HepG2 (cell line): ENCODE results near the gene STK32C. TPM values are rescaled to one million over a fixed set of nuclear protein-coding genes. Genes with fewer than 3 reads are reported as not detected.

Experiments
- BRCA1 ChIP-seq: sonication (generic); formaldehyde crosslinking; IDR thresholded peaks from 2 replicates; pipeline ENCODE4 v1.4.0; 2020; ENCODE audit warnings: missing genetic modification reagents
- DNMT1 ChIP-seq: sonication (generic); formaldehyde crosslinking; IDR thresholded peaks from 2 replicates; pipeline ENCODE4 v1.5.1; 2020; ENCODE audit warnings: mild to moderate bottlenecking, missing genetic modification reagents
- DPF2 ChIP-seq: sonication (generic); formaldehyde crosslinking; IDR thresholded peaks from 2 replicates; pipeline ENCODE4 v1.4.0; 2020; ENCODE audit warnings: mild to moderate bottlenecking, low read depth, missing genetic modification reagents, borderline replicate concordance
- FOXA3 ChIP-seq: IDR thresholded peaks from 2 replicates; pipeline ENCODE4 v1.6.1; 2016; ENCODE audit warnings: missing genetic modification reagents, missing compliant biosample characterization
- FOXM1 ChIP-seq: sonication (generic); formaldehyde crosslinking; IDR thresholded peaks from 2 replicates; pipeline ENCODE4 v1.5.0; 2020; ENCODE audit warnings: missing genetic modification reagents
- JDP2 ChIP-seq: sonication (generic); formaldehyde crosslinking; IDR thresholded peaks from 2 replicates; pipeline ENCODE4 v1.8.1; 2022; ENCODE audit warnings: missing genetic modification reagents, borderline replicate concordance
- MTERF4 ChIP-seq: sonication (generic); formaldehyde crosslinking; IDR thresholded peaks from 2 replicates; pipeline ENCODE4 v1.8.0; 2023; ENCODE audit warnings: mild to moderate bottlenecking, missing genetic modification reagents
- NFKBIZ ChIP-seq: IDR thresholded peaks from 2 replicates; pipeline ENCODE4 v1.6.1; 2018; ENCODE audit warnings: missing genetic modification reagents, missing compliant biosample characterization
- U2AF1 ChIP-seq: fragments of 200-400 bp; formaldehyde crosslinking; optimal IDR thresholded peaks from 2 replicates; pipeline ENCODE3; 2017; ENCODE audit warnings: mild to moderate bottlenecking, low read depth, low read length
- ZHX2 ChIP-seq, 2 experiments: sonication (generic) in 1 of 2; formaldehyde crosslinking in 1 of 2; IDR thresholded peaks; 2 replicates each; pipeline versions ENCODE4 v1.6.1 to v1.9.0; 2014 to 2022; ENCODE audit warnings: antibody characterized with exemption in 1 of 2, borderline replicate concordance in 1 of 2, inconsistent platforms in 1 of 2, low read depth in 1 of 2, missing genetic modification reagents in 1 of 2
- ZNF224 ChIP-seq: sonication (generic); formaldehyde crosslinking; IDR thresholded peaks from 2 replicates; pipeline ENCODE4 v1.5.0; 2020; ENCODE audit warnings: mild to moderate bottlenecking, missing genetic modification reagents
- ZNF292 ChIP-seq: sonication (generic); formaldehyde crosslinking; IDR thresholded peaks from 2 replicates; pipeline ENCODE4 v1.8.1; 2022; ENCODE audit warnings: mild to moderate bottlenecking, low read depth, missing genetic modification reagents, borderline replicate concordance
- ZNF646 ChIP-seq: sonication (generic); formaldehyde crosslinking; IDR thresholded peaks from 2 replicates; pipeline ENCODE4 v1.9.0; 2021; ENCODE audit warnings: mild to moderate bottlenecking, missing genetic modification reagents
- ZNF660 ChIP-seq: sonication (generic); formaldehyde crosslinking; IDR thresholded peaks from 2 replicates; pipeline ENCODE4 v1.5.1; 2020; ENCODE audit warnings: mild to moderate bottlenecking, low read depth, missing genetic modification reagents, borderline replicate concordance
- ZNF792 ChIP-seq: IDR thresholded peaks from 2 replicates; pipeline ENCODE4 v1.6.1; 2016
- polyA plus RNA-seq, 8 experiments: library from polyadenylated mRNA; depleted of rRNA in 3 of 8; stranded (reverse) in 7 of 8; unstranded in 1 of 8; fragments of >200 nt; fragmentation: Illumina TruSeq in 4 of 8; extraction: Trizol in 4 of 8; gene quantifications; 2 replicates each; pipeline versions ENCODE4 v1.2.1 to v1.2.3, GENCODE V29; 2011 to 2016; ENCODE audit warnings: low read depth in 4 of 8, missing spikeins in 1 of 8, mixed read lengths in 1 of 8; ENCODE audit not compliant: insufficient read depth in 1 of 8
- total RNA-seq, 5 experiments: library from RNA; depleted of rRNA; stranded (reverse); fragments of >200 nt; fragmentation: Illumina TruSeq; extraction: Trizol; gene quantifications; 2 replicates each; pipeline ENCODE4 v1.2.3, GENCODE V29; 2016; ENCODE audit warnings: low read depth in 1 of 5

Gene STK32C
- total and polyA plus RNA-seq, 2 of the 13 experiments (the other 11 are each of a cell fraction or from before 2014, with no cell fraction given): 10.9 to 19.4 TPM

GRCh38 chr10:132331601-132332432 lies 24.1 kb upstream of the STK32C start, which contains the start of gene LRRC27 (continued):
- TF ChIP-seq ZNF646 (CRISPR knock-in tag): no peak
- TF ChIP-seq BRCA1: no peak; the same call in 1 of the 2 replicates
- TF ChIP-seq ZHX2 (IDR thresholded peaks at IDR 0.05; ENCODE audit: low read depth): peak; percentile 77
- TF ChIP-seq ZHX2 (CRISPR knock-in tag; IDR thresholded peaks at IDR 0.05; ENCODE audit: borderline replicate concordance): no peak
- TF ChIP-seq DPF2 (CRISPR knock-in tag): no peak
- 0 out of 2 replicates have a peak, but pooled peaks have one; percentile 86 for TF ChIP-seq DNMT1 (CRISPR knock-in tag)
- TF ChIP-seq FOXM1 (CRISPR knock-in tag): 0 out of 2 replicates have a peak, but pooled peaks have one; percentile 24
- TF ChIP-seq ZNF660 (CRISPR knock-in tag): no peak
- peak; percentile 74; the same call in 1 of the 2 replicates for TF ChIP-seq ZNF224 (CRISPR knock-in tag)
- TF ChIP-seq FOXA3: no peak; the same call in 1 of the 2 replicates
- peak; percentile 55; the same call in 1 of the 2 replicates for TF ChIP-seq ZNF792 (CRISPR knock-in tag)
- no peak for TF ChIP-seq JDP2 (CRISPR knock-in tag)
- TF ChIP-seq NFKBIZ (CRISPR knock-in tag): no peak
- TF ChIP-seq ZNF292 (CRISPR knock-in tag): no peak
- no peak; the same call in none of the 2 replicates for TF ChIP-seq MTERF4
- TF ChIP-seq U2AF1: no peak
